AG10803 (cell line): ENCODE measurements around the gene SPI1.

ENCODE experiments used
- DNase-seq: peaks from one replicate; pipeline ENCODE4 v3.0.0; 2010; ENCODE audit warnings: low read depth
- H3K4me3 ChIP-seq: 2 replicates; pipeline ENCODE4 v1.5.1; 2011; ENCODE audit warnings: mild to moderate bottlenecking, low read length, control low read depth
- TF ChIP-seq, protein P1 (sequence below): conservative IDR thresholded peaks from 2 replicates; pipeline ENCODE4 v1.5.1; 2011; ENCODE audit warnings: mild to moderate bottlenecking, low read length, control low read depth, inconsistent platforms

Gene SPI1

DNA sequence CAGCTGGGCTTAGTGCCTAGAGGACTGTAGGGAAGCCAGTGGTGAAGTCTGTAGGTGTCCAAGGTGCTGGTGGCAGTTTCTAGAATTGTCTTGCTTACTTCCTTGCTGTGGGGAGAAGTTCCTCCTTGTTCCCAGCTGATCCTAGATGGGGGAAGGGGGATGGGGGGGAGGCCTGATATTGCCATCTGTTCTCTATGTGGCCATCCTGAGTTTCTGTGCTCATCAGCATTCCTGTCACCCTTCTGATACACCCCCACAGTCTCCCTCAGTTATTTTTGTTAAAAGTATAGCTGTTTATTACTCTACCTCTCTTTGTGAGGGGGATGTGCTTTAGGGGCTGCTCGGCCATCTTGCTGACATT is 71.9 kb downstream of the SPI1 start:
- DNase-seq, result no peak
- TF ChIP-seq, protein P1, sequence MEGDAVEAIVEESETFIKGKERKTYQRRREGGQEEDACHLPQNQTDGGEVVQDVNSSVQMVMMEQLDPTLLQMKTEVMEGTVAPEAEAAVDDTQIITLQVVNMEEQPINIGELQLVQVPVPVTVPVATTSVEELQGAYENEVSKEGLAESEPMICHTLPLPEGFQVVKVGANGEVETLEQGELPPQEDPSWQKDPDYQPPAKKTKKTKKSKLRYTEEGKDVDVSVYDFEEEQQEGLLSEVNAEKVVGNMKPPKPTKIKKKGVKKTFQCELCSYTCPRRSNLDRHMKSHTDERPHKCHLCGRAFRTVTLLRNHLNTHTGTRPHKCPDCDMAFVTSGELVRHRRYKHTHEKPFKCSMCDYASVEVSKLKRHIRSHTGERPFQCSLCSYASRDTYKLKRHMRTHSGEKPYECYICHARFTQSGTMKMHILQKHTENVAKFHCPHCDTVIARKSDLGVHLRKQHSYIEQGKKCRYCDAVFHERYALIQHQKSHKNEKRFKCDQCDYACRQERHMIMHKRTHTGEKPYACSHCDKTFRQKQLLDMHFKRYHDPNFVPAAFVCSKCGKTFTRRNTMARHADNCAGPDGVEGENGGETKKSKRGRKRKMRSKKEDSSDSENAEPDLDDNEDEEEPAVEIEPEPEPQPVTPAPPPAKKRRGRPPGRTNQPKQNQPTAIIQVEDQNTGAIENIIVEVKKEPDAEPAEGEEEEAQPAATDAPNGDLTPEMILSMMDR, result no peak
- H3K4me3 ChIP-seq, result no peak overlapping the region

DNA sequence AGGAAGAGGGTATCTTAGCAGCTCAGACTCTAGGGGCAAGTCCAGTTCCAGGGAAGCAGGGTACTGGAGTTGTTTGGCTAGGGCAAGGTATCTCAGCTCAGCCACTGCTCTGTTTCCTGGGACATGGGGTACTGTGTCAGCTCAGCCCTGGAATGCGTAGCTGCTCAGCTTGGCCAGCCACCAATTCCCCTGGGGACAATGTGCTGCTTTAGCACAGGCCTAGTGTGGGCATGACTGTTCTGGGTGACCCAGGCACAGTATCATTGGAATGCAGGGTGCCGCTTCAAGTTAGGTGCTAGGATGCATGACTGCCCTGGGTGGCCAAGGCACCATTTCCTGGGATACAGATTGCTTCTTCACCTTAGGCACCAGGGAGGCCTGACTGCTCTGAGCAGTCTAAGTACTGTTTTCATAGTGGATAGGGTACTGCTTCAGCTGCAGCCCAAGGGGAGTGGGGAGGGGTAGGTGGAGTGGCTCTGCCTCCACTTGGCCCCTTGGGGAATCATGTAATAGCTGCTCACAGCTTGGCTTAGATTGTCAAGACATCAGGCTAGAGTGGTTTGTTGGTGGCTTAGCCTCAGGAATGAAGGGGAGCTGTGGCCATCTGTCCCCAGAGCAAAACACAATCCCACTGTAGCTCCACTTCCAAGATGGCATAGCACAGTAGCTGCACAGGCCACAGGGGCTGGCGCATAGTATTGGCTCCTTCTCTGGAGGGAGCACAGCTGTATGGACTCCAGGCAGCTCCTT is 72.4 kb downstream of the SPI1 start:
- TF ChIP-seq, protein P1, result no peak
- DNase-seq, result peak; percentile 9
- H3K4me3 ChIP-seq, result no peak overlapping the region
